GM12892 (cell line): ENCODE results near the gene BMP6.

Experiments used
- POLR2A ChIP-seq: IDR thresholded peaks from 2 replicates; pipeline ENCODE4 v1.6.1; 2011; ENCODE audit warnings: low read depth, low read length, control low read depth
- POLR2AphosphoS5 ChIP-seq: IDR thresholded peaks from 2 replicates; pipeline ENCODE4 v1.6.1; 2011; ENCODE audit warnings: low read depth, low read length, control low read depth
- TAF1 ChIP-seq: IDR thresholded peaks from 2 replicates; pipeline ENCODE4 v1.6.1; 2011; ENCODE audit warnings: low read depth, mild to moderate bottlenecking, control low read depth, low read length, borderline replicate concordance

GRCh38 chr6:7917729-7918128 lies 191.8 kb downstream of the BMP6 start:
- no peak for TF ChIP-seq POLR2AphosphoS5
- TF ChIP-seq POLR2A: no peak
- TF ChIP-seq TAF1: no peak
